ENCODE data around the gene CLDND2.

DNA sequence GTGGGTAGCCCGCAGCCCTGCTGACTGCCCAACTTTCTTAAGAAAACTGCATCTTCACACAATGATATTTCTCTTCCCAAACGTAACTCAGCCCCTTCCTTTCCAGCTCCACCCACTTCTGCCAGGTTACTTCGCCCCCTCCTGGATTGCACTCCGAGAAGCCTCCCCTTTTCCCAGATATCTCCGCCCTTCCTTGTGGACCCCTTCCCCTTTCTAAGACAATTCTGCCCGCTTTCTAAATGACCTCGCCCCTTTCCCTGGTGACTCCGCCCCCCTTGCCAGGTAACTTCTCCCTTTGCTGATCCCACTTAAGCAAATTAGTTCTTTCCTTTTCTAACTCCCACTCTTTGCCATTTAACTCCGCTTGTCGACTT lies 29.5 kb downstream of the CLDND2 start:
- TF ChIP-seq, protein P1, sequence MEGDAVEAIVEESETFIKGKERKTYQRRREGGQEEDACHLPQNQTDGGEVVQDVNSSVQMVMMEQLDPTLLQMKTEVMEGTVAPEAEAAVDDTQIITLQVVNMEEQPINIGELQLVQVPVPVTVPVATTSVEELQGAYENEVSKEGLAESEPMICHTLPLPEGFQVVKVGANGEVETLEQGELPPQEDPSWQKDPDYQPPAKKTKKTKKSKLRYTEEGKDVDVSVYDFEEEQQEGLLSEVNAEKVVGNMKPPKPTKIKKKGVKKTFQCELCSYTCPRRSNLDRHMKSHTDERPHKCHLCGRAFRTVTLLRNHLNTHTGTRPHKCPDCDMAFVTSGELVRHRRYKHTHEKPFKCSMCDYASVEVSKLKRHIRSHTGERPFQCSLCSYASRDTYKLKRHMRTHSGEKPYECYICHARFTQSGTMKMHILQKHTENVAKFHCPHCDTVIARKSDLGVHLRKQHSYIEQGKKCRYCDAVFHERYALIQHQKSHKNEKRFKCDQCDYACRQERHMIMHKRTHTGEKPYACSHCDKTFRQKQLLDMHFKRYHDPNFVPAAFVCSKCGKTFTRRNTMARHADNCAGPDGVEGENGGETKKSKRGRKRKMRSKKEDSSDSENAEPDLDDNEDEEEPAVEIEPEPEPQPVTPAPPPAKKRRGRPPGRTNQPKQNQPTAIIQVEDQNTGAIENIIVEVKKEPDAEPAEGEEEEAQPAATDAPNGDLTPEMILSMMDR (IDR thresholded peaks at IDR 0.05) = no peak
- TF ChIP-seq POLR2A (IDR thresholded peaks at IDR 0.05) = no peak

All from tibial nerve (tissue), 3 donors.